ENCODE results near the gene SERPINA4. TPM values are rescaled to one million over a fixed set of nuclear protein-coding genes. Genes with fewer than 3 reads are reported as not detected.
A peak's percentile ranks its signal among the peaks of the same experiment; 100 is the strongest.

Gene SERPINA4
- total and polyA plus RNA-seq, 2 of the 13 experiments (the other 11 are each of a cell fraction or from before 2014, with no cell fraction given): 39.1 to 57.8 TPM

DNA sequence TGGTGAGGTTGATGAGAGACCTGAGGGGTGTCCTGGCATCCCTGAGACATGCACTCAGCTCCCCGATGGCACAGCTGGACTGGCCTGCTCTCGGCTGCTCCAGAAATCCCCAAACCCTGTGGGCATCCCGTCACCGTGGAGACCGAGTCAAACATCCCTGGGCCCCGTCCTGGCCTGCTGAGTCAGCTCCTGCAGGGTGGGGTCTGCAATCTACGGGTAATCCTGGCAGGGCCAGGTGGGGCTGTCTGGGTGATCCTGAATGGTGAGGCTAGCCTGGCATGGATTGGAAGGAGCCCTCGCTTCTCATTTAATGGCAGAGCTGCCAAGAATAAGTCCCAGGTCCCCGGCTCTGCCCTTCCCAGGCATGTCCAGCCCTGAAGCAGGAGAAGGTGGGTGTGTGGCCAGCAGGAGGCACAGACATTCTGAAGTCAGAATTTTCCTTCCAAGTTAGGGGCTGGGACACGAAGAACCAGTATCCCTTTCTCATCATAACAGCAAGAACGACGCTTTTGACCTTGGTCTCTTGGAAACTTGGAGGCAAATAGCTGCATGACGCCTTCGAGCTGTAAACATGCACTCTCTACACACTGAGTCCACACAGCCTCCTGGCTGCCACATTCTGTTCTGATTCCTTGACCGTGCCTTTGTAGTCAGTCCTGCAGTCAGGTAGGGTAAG is 17.7 kb upstream of the SERPINA4 start (continued):
- TF ChIP-seq, protein P1, sequence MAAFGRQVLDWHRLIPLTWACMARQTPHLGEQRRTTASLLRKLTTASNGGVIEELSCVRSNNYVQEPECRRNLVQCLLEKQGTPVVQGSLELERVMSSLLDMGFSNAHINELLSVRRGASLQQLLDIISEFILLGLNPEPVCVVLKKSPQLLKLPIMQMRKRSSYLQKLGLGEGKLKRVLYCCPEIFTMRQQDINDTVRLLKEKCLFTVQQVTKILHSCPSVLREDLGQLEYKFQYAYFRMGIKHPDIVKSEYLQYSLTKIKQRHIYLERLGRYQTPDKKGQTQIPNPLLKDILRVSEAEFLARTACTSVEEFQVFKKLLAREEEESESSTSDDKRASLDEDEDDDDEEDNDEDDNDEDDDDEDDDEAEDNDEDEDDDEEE (CRISPR knock-in tag; IDR thresholded peaks at IDR 0.05): no peak
- TF ChIP-seq IRX3 (CRISPR knock-in tag; IDR thresholded peaks at IDR 0.05; ENCODE audit: borderline replicate concordance, low read depth) (no peak), ZNF776 (CRISPR knock-in tag; IDR thresholded peaks at IDR 0.05) (no peak), KDM2A (CRISPR knock-in tag; IDR thresholded peaks at IDR 0.05; ENCODE audit: borderline replicate concordance, low read depth) (0 out of 2 replicates have a peak, but pooled peaks have one; percentile 28), ZNF160 (CRISPR knock-in tag; IDR thresholded peaks at IDR 0.05) (no peak), FIP1L1 (IDR thresholded peaks at IDR 0.05; ENCODE audit: borderline replicate concordance, insufficient read depth, low read depth, low read length) (no peak), ZNF672 (CRISPR knock-in tag; IDR thresholded peaks at IDR 0.05) (no peak), ZNF546 (CRISPR knock-in tag; conservative IDR thresholded peaks at IDR 0.05) (no peak), FOXO1 (CRISPR knock-in tag; IDR thresholded peaks at IDR 0.05) (peak; percentile 27; the same call in 1 of the 2 replicates), DPF2 (CRISPR knock-in tag; IDR thresholded peaks at IDR 0.05; ENCODE audit: borderline replicate concordance, low read depth) (no peak), ZNF460 (CRISPR knock-in tag; IDR thresholded peaks at IDR 0.05; ENCODE audit: borderline replicate concordance) (no peak), ZBTB8A (CRISPR knock-in tag; IDR thresholded peaks at IDR 0.05; ENCODE audit: borderline replicate concordance, low read depth) (no peak), FOSL2 (CRISPR knock-in tag; IDR thresholded peaks at IDR 0.05) (0 out of 2 replicates have a peak, but pooled peaks have one; percentile 7), KLF16 (CRISPR knock-in tag; IDR thresholded peaks at IDR 0.05) (0 out of 4 replicates have a peak, but pooled peaks of 1 of the 2 experiments have one; percentile 31), ZNF232 (CRISPR knock-in tag; IDR thresholded peaks at IDR 0.05; ENCODE audit: borderline replicate concordance) (peak; percentile 29; the same call in 1 of the 2 replicates), ZNF83 (CRISPR knock-in tag; IDR thresholded peaks at IDR 0.05; ENCODE audit: borderline replicate concordance) (no peak), HMG20B (CRISPR knock-in tag; conservative IDR thresholded peaks at IDR 0.05) (no peak), TCF12 (IDR thresholded peaks at IDR 0.05) (no peak), TCF12 (CRISPR knock-in tag; IDR thresholded peaks at IDR 0.05) (no peak), ZNF34 (CRISPR knock-in tag; IDR thresholded peaks at IDR 0.05; ENCODE audit: borderline replicate concordance) (no peak), RXRA (CRISPR knock-in tag; IDR thresholded peaks at IDR 0.05) (no peak; the same call in 1 of the 2 replicates)
- TF ChIP-seq, protein P2, sequence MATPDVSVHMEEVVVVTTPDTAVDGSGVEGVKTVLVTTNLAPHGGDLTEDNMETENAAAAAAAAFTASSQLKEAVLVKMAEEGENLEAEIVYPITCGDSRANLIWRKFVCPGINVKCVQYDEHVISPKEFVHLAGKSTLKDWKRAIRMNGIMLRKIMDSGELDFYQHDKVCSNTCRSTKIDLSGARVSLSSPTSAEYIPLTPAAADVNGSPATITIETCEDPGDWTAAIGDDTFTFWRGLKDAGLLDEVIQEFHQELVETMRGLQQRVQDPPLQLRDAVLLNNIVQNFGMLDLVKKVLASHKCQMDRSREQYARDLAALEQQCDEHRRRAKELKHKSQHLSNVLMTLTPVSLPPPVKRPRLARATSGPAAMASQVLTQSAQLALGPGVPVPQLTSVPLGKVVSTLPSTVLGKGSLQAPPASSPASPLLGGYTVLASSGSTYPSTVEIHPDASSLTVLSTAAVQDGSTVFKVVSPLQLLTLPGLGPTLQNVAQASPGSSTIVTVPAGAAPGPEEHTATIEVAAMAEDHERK (CRISPR knock-in tag; IDR thresholded peaks at IDR 0.05; ENCODE audit: low read depth): no peak
- TF ChIP-seq, protein P3, sequence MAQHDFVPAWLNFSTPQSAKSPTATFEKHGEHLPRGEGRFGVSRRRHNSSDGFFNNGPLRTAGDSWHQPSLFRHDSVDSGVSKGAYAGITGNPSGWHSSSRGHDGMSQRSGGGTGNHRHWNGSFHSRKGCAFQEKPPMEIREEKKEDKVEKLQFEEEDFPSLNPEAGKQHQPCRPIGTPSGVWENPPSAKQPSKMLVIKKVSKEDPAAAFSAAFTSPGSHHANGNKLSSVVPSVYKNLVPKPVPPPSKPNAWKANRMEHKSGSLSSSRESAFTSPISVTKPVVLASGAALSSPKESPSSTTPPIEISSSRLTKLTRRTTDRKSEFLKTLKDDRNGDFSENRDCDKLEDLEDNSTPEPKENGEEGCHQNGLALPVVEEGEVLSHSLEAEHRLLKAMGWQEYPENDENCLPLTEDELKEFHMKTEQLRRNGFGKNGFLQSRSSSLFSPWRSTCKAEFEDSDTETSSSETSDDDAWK (CRISPR knock-in tag; IDR thresholded peaks at IDR 0.05): no peak
- TF ChIP-seq, protein P4, sequence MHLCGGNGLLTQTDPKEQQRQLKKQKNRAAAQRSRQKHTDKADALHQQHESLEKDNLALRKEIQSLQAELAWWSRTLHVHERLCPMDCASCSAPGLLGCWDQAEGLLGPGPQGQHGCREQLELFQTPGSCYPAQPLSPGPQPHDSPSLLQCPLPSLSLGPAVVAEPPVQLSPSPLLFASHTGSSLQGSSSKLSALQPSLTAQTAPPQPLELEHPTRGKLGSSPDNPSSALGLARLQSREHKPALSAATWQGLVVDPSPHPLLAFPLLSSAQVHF (CRISPR knock-in tag; IDR thresholded peaks at IDR 0.05): no peak
- TF ChIP-seq, protein P5, sequence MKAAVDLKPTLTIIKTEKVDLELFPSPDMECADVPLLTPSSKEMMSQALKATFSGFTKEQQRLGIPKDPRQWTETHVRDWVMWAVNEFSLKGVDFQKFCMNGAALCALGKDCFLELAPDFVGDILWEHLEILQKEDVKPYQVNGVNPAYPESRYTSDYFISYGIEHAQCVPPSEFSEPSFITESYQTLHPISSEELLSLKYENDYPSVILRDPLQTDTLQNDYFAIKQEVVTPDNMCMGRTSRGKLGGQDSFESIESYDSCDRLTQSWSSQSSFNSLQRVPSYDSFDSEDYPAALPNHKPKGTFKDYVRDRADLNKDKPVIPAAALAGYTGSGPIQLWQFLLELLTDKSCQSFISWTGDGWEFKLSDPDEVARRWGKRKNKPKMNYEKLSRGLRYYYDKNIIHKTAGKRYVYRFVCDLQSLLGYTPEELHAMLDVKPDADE (CRISPR knock-in tag; IDR thresholded peaks at IDR 0.05): no peak

Data from HepG2 (cell line).